HCT116 (cell line): ENCODE data around the gene PRKN. TPM values are rescaled to one million over a fixed set of nuclear protein-coding genes. Genes with fewer than 3 reads are reported as not detected.

Experiments used
- ATAC-seq: fragments of 200-7000 bp; cut with Tn5 transposase; 2 replicates; pipeline ENCODE4 v1.9.1; 2020; ENCODE audit warnings: mild to moderate bottlenecking, moderate library complexity
- BruUV-seq: library from RNA; stranded (reverse); fragments of 400-500 nt; replicated peaks from 2 replicates; lab custom pipeline; 2021; lab: Mats Ljungman, UMichigan
- CTCF ChIA-PET: fragments of 300-600 bp; sonication (Branson Sonifier 250); formaldehyde crosslinking; loops from one replicate; lab custom pipeline; 2021; ENCODE audit warnings: antibody characterized with exemption; lab: Charles Lee
- POLR2A ChIA-PET: fragments of 300-600, 350-600 bp; sonication (Branson Sonifier 250); formaldehyde crosslinking; loops from one replicate; lab custom pipeline; 2021; ENCODE audit warnings: antibody characterized with exemption; lab: Charles Lee
- RAD21 ChIA-PET, 2 experiments: fragments of 300-600 bp; sonication (Branson Sonifier 250); formaldehyde crosslinking; loops; one replicate each; lab custom pipeline; 2023; ENCODE audit warnings: low total read pairs in 2 of 2; ENCODE audit not compliant: uncharacterized antibody in 2 of 2, unreplicated experiment in 2 of 2, low non-redundant PET in 1 of 2; lab: Charles Lee
- DNase-seq: peaks from one replicate; pipeline ENCODE4 v3.0.0-alpha.2; 2010; ENCODE audit warnings: low read depth, low spot score
- H2AFZ ChIP-seq: fragments of 200-600 bp; shearing (Covaris generic), sonication (generic); 2 replicates; pipeline ENCODE4 v1.6.1; 2017; ENCODE audit warnings: low read depth, mixed run types, mixed read lengths, antibody characterized with exemption, low read length; ENCODE audit not compliant: poor library complexity, severe bottlenecking
- H3K27ac ChIP-seq: 2 replicates; pipeline ENCODE4 v1.5.1; 2012; ENCODE audit warnings: low read depth, low read length
- H3K27me3 ChIP-seq: fragments of 200-600 bp; sonication (generic); 2 replicates; pipeline ENCODE4 v1.6.1; 2016; ENCODE audit warnings: mixed run types, low read length, mixed read lengths; ENCODE audit not compliant: insufficient read depth
- H3K36me3 ChIP-seq, 2 experiments: fragments of 200-500 bp in 1 of 2; fragments of 200-600 bp in 1 of 2; sonication (Bioruptor generic) in 1 of 2; sonication (generic) in 1 of 2; 2 replicates each; pipeline versions ENCODE4 v1.5.1 to v1.6.1; 2014 to 2016; ENCODE audit warnings: low read length in 2 of 2, inconsistent platforms in 1 of 2, mixed read lengths in 1 of 2, mixed run types in 1 of 2; ENCODE audit not compliant: insufficient read depth in 2 of 2, control insufficient read depth in 1 of 2
- H3K4me1 ChIP-seq, 2 experiments: fragments of 200-600 bp in 1 of 2; sonication (generic) in 1 of 2; 2 replicates each; pipeline versions ENCODE4 v1.5.1 to v1.6.1; 2012 to 2017; ENCODE audit warnings: low read length in 2 of 2, inconsistent platforms in 1 of 2, mild to moderate bottlenecking in 1 of 2, mixed read lengths in 1 of 2, mixed run types in 1 of 2, moderate library complexity in 1 of 2; ENCODE audit not compliant: insufficient read depth in 2 of 2, control insufficient read depth in 1 of 2
- H3K4me2 ChIP-seq: fragments of 200-600 bp; sonication (generic); 2 replicates; pipeline ENCODE4 v1.6.1; 2017; ENCODE audit warnings: mixed run types, low read length, mixed read lengths
- H3K4me3 ChIP-seq, 2 experiments: fragments of 200-600 bp in 1 of 2; sonication (generic) in 1 of 2; replicated peaks in 1 of 2; 2 replicates each; pipeline ENCODE4 v1.5.1; 2011 to 2016; ENCODE audit warnings: low read length in 2 of 2, control low read depth in 1 of 2, low read depth in 1 of 2, mild to moderate bottlenecking in 1 of 2, mixed read lengths in 1 of 2, mixed run types in 1 of 2
- H3K79me2 ChIP-seq: fragments of 200-600 bp; sonication (generic); 2 replicates; pipeline ENCODE4 v1.6.1; 2017; ENCODE audit warnings: mild to moderate bottlenecking, mixed run types, low read length, moderate library complexity, mixed read lengths; ENCODE audit not compliant: insufficient read depth
- H3K9ac ChIP-seq: fragments of 200-600 bp; sonication (generic); 2 replicates; pipeline ENCODE4 v1.6.1; 2016; ENCODE audit warnings: low read length, mixed read lengths
- H3K9me2 ChIP-seq: fragments of 200-600 bp; sonication (generic), shearing (Covaris generic); 2 replicates; pipeline ENCODE4 v1.6.1; 2017; ENCODE audit warnings: mixed run types, mild to moderate bottlenecking, moderate library complexity; ENCODE audit not compliant: insufficient read depth
- H3K9me3 ChIP-seq, 2 experiments: fragments of 200-500 bp in 1 of 2; fragments of 200-600 bp in 1 of 2; sonication (Bioruptor generic) in 1 of 2; sonication (generic) in 1 of 2; 2 replicates each; pipeline ENCODE4 v1.6.1; 2014 to 2017; ENCODE audit warnings: low read length in 2 of 2, mixed read lengths in 2 of 2, inconsistent platforms in 1 of 2, low read depth in 1 of 2, mild to moderate bottlenecking in 1 of 2, mixed run types in 1 of 2, moderate library complexity in 1 of 2; ENCODE audit not compliant: control insufficient read depth in 1 of 2, insufficient read depth in 1 of 2
- H4K20me1 ChIP-seq: fragments of 200-600 bp; sonication (generic), shearing (Covaris generic); 2 replicates; pipeline ENCODE4 v1.6.1; 2017; ENCODE audit warnings: mixed run types, mild to moderate bottlenecking, moderate library complexity; ENCODE audit not compliant: insufficient read depth
- CBX3 ChIP-seq: IDR thresholded peaks from 2 replicates; pipeline ENCODE4 v1.6.1; 2012; ENCODE audit warnings: low read depth
- CEBPB ChIP-seq: IDR thresholded peaks from 2 replicates; pipeline ENCODE4 v1.6.1; 2012; ENCODE audit warnings: low read depth
- CTCF ChIP-seq, 3 experiments: fragments of 200-600 bp in 1 of 3; sonication (generic) in 1 of 3; IDR thresholded peaks in 2 of 3; conservative IDR thresholded peaks in 1 of 3; 2 replicates each; pipeline ENCODE4 v1.5.1; 2012 to 2017; ENCODE audit warnings: low read depth in 2 of 3, low read length in 2 of 3, antibody characterized with exemption in 1 of 3, borderline replicate concordance in 1 of 3, control low read depth in 1 of 3, mild to moderate bottlenecking in 1 of 3, mixed read lengths in 1 of 3, mixed run types in 1 of 3, moderate library complexity in 1 of 3; ENCODE audit not compliant: insufficient read depth in 1 of 3
- EGR1 ChIP-seq: IDR thresholded peaks from 2 replicates; pipeline ENCODE4 v1.6.1; 2012; ENCODE audit warnings: low read depth
- EZH2 ChIP-seq: fragments of 200-600 bp; sonication (generic); IDR thresholded peaks from 2 replicates; pipeline ENCODE4 v1.6.1; 2017; ENCODE audit warnings: antibody characterized with exemption, mixed run types
- FOSL1 ChIP-seq: IDR thresholded peaks from 2 replicates; pipeline ENCODE4 v1.6.1; 2012; ENCODE audit warnings: low read depth
- MAX ChIP-seq: IDR thresholded peaks from 2 replicates; pipeline ENCODE4 v1.6.1; 2012
- POLR2A ChIP-seq: IDR thresholded peaks from 2 replicates; pipeline ENCODE4 v1.7.0; 2011; ENCODE audit warnings: borderline replicate concordance; ENCODE audit not compliant: insufficient read depth, insufficient read length; ENCODE audit errors: extremely low read depth
- POLR2AphosphoS5 ChIP-seq: IDR thresholded peaks from 2 replicates; pipeline ENCODE4 v1.6.1; 2011; ENCODE audit warnings: mild to moderate bottlenecking, low read depth, low read length, moderate library complexity
- SIN3A ChIP-seq: IDR thresholded peaks from 2 replicates; pipeline ENCODE4 v1.6.1; 2012; ENCODE audit warnings: low read depth
- SP1 ChIP-seq: IDR thresholded peaks from 2 replicates; pipeline ENCODE4 v1.6.1; 2012; ENCODE audit warnings: low read depth
- YY1 ChIP-seq: IDR thresholded peaks from 2 replicates; pipeline ENCODE4 v1.6.1; 2011; ENCODE audit warnings: low read length, low read depth, moderate library complexity, mild to moderate bottlenecking; ENCODE audit not compliant: insufficient replicate concordance; ENCODE audit errors: extremely low read depth
- ZFX ChIP-seq: fragments of 450-650 bp; IDR thresholded peaks from 2 replicates; pipeline ENCODE4 v1.6.1; 2017
- ZNF274 ChIP-seq: fragments of 200-500 bp; sonication (Bioruptor generic); IDR thresholded peaks from 2 replicates; pipeline ENCODE4 v1.6.1; 2014; ENCODE audit warnings: mild to moderate bottlenecking, low read depth, low read length, inconsistent platforms
- intact Hi-C: fragments of 100-400 bp; cut with micrococcal nuclease; formaldehyde crosslinking; loops from 2 replicates; pipeline ENCODE4 v1.10.0; 2022
- total RNA-seq: library from RNA; stranded (reverse); gene quantifications from one replicate; pipeline ENCODE4 v1.2.1, GENCODE V29; 2021; ENCODE audit not compliant: unreplicated experiment
- TF ChIP-seq, protein P1 (sequence below): IDR thresholded peaks from 2 replicates; pipeline ENCODE4 v1.6.1; 2012

PRKN gene
- total RNA-seq, 1 experiment from 2014 or later: 2.6 TPM

DNA sequence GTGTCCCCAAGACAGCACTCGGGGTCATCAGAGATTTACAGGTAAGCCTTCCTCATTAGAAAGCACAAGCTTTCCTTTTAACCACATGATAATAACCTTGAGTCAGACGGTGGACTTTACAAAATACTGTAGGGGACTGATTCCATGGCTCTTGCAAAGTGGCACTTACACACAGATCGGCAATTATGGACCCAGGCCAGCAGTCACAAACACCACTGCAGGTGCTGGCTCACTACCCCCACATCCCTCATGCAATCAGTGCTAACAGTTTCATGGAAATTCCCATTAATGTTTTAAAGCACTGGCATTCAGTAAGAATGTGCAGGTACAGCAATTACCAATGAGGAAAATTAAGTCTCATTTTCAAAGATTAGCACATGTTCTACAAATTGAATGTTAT, 516.5 kb downstream of the PRKN start:
- DNase-seq (no peak), ATAC-seq (no peak)
- RAD21 ChIA-PET: no interaction called here
- Histone ChIP-seq H3K27me3 (no peaks in the 10 kb centered on the region), H3K36me3 (no peaks in the 10 kb centered on the region), H3K4me3 (no peak overlapping the region), H4K20me1 (no peaks in the 10 kb centered on the region), H3K4me1 (no peaks in the 10 kb centered on the region), H3K79me2 (no peaks in the 10 kb centered on the region), H3K4me2 (no peak overlapping the region), H2AFZ (no peak overlapping the region), H3K9me2 (no peaks in the 10 kb centered on the region), H3K9ac (no peak overlapping the region), H3K27ac (no peak overlapping the region), H3K9me3 (no peaks in the 10 kb centered on the region)
- intact Hi-C loops: no loop called here
- POLR2A ChIA-PET: no interaction called here
- no peak for TF ChIP-seq SIN3A
- TF ChIP-seq YY1: no peak
- no peak for TF ChIP-seq EZH2
- no peak for TF ChIP-seq SP1
- TF ChIP-seq ZNF274: no peak
- no peak for TF ChIP-seq POLR2A
- TF ChIP-seq FOSL1: no peak
- TF ChIP-seq CEBPB: no peak
- no peak for TF ChIP-seq EGR1
- no peak for TF ChIP-seq ZFX
- TF ChIP-seq CBX3: no peak
- TF ChIP-seq POLR2AphosphoS5: no peak
- no peak for TF ChIP-seq CTCF (IDR thresholded peaks at IDR 0.05 in 2 of 3, conservative IDR thresholded peaks at IDR 0.05 in 1 of 3; ENCODE audit: borderline replicate concordance in 1 of 3, insufficient read depth in 1 of 3, low read depth in 2 of 3, low read length in 2 of 3)
- TF ChIP-seq, protein P1, sequence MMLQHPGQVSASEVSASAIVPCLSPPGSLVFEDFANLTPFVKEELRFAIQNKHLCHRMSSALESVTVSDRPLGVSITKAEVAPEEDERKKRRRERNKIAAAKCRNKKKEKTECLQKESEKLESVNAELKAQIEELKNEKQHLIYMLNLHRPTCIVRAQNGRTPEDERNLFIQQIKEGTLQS: no peak
- no peak for TF ChIP-seq MAX
- CTCF ChIA-PET: no interaction called here
- BruUV-seq: no TSS peak
